SJCRH30 (cell line): ENCODE data around the gene SLC6A6. TPM values are rescaled to one million over a fixed set of nuclear protein-coding genes. Genes with fewer than 3 reads are reported as not detected.

Experiments
- DNase-seq, 2 experiments: peaks; one replicate each; pipeline ENCODE4 v3.0.0-alpha.2; 2015 to 2020
- H3K27ac ChIP-seq: fragments of 250-450 bp; sonication (Bioruptor Pico); 2 replicates; pipeline ENCODE4 v1.5.1; 2020; ENCODE audit warnings: mild to moderate bottlenecking, moderate library complexity
- H3K27me3 ChIP-seq: fragments of 250-450 bp; sonication (Bioruptor Pico); 2 replicates; pipeline ENCODE4 v1.5.1; 2020; ENCODE audit warnings: mild to moderate bottlenecking, moderate library complexity
- H3K36me3 ChIP-seq: fragments of 250-450 bp; sonication (Bioruptor Pico); 2 replicates; pipeline ENCODE4 v1.5.1; 2020; ENCODE audit warnings: mild to moderate bottlenecking, moderate library complexity
- H3K4me1 ChIP-seq: fragments of 250-450 bp; sonication (Bioruptor Pico); 2 replicates; pipeline ENCODE4 v1.5.1; 2020; ENCODE audit warnings: mild to moderate bottlenecking, moderate library complexity
- H3K4me3 ChIP-seq: fragments of 250-450 bp; sonication (Bioruptor Pico); 2 replicates; pipeline ENCODE4 v1.5.1; 2020; ENCODE audit warnings: mild to moderate bottlenecking, moderate library complexity
- H3K9me3 ChIP-seq: fragments of 250-450 bp; sonication (Bioruptor Pico); replicated peaks from 2 replicates; pipeline ENCODE4 v1.5.1; 2020; ENCODE audit warnings: mild to moderate bottlenecking, moderate library complexity
- total RNA-seq: library from RNA; depleted of rRNA; stranded (reverse); fragments of >200 nt; shearing (Covaris generic); gene quantifications from 2 replicates; pipeline ENCODE4 v1.2.3, GENCODE V29; 2014

The SLC6A6 gene
- total RNA-seq, 1 experiment from 2014 or later, result 10.9 TPM

- Histone ChIP-seq H3K4me1 (0 out of 2 replicates have a peak, but pooled peaks cover 2% of the 10 kb centered on the region), H3K27me3 (no peaks in the 10 kb centered on the region), H3K4me3 (no peak overlapping the region), H3K9me3 (no peaks in the 10 kb centered on the region), H3K27ac (no peak overlapping the region), H3K36me3 (no peaks in the 10 kb centered on the region)
- no peak for DNase-seq
Measured at GRCh38 chr3:14487086-14487485, 84.7 kb downstream of the SLC6A6 start.

DNA sequence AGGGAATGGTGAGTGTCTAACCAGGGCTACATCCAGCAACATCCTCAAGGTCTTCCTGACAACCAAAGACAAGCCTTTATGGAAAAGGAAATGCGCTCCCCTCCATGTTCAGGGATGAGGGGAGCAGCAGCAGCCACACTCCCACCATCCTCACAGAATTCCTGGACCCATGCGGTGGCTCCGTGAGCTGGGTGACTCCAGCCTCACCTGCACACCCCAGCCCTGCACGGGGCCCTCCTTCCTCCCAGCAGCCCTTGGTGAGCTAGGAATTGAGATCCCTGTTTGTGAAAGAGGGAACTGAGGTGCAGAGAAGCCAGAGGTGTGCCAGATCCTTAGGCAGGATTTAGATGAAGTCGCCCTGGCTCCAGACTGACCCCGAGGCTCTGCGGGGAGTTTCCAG is 85.4 kb downstream of the SLC6A6 start:
- H3K4me1 ChIP-seq, result 0 out of 2 replicates have a peak, but pooled peaks cover 2% of the 10 kb centered on the region

DNA sequence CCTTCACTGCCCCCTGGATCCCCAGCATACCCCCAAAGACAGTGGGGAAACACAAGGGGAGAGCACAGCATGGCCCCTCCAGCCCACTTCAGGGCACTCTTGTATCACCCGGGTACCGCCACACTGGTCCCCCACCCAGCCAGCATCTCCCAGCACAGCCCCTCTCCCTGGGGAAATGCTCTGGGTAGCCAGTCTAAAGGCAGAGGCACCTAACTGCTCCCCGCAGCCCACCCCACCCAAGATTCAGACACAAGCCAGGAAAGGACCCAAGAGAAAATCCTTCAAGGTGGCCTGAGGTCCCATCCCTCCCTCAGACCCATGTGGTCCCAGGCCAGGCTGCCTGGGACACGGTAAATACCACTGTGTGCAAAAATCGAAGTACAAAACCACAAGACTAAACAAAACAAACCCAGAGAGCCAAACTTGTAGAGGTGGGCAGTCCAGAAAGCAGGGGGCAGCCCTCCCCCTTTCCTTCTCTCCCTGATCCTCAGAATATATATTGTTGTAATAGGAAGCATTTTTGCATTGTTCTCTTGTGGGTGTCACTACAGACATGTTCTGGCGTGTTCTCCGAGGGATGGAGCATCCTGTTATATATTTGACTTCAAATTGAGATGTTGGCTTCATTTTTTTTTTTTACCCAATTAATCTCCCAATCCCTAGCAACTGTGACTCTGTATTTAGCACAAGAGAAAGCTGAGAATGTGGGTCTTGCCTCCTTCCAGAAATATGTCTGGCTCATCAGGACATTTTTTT is 86.1 kb downstream of the SLC6A6 start:
- no peak overlapping the region for H3K27ac ChIP-seq
- 0 out of 2 replicates have a peak, but pooled peaks cover 2% of the 10 kb centered on the region for H3K4me1 ChIP-seq
- no peak for DNase-seq
- H3K4me3 ChIP-seq, result no peak overlapping the region
- H3K9me3 ChIP-seq, result no peaks in the 10 kb centered on the region
- 0 out of 2 replicates have a peak, but pooled peaks cover under 1% of the 10 kb centered on the region for H3K27me3 ChIP-seq
- H3K36me3 ChIP-seq, result no peaks in the 10 kb centered on the region

More for the DNA sequence above, 85.4 kb downstream of the SLC6A6 start:
- no peak for DNase-seq
- Histone ChIP-seq H3K9me3 (no peaks in the 10 kb centered on the region), H3K27ac (no peak overlapping the region), H3K36me3 (no peaks in the 10 kb centered on the region), H3K27me3 (no peaks in the 10 kb centered on the region), H3K4me3 (no peak overlapping the region)

DNA sequence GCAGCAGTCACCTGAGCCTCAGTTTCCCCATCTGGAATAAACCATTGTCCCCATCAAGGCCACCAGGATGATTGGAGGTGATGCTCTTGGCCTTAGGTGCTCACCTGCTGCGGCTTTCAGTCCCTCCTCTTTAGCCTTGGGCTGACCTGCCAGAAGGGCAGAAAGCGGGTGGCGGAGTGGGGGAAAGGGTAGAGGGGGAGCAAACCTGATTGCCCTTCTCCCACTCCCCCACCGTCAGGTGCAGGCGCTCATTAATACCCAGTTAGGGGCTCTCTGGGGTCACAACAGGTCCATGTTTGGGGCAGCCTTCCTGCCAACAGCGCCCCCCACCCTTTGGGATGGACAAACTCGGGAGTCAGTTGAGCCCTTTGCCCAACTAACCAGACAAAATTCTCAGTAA is 87.2 kb downstream of the SLC6A6 start:
- no peak for DNase-seq
- H3K4me1 ChIP-seq, result 0 out of 2 replicates have a peak, but pooled peaks cover 2% of the 10 kb centered on the region

DNA sequence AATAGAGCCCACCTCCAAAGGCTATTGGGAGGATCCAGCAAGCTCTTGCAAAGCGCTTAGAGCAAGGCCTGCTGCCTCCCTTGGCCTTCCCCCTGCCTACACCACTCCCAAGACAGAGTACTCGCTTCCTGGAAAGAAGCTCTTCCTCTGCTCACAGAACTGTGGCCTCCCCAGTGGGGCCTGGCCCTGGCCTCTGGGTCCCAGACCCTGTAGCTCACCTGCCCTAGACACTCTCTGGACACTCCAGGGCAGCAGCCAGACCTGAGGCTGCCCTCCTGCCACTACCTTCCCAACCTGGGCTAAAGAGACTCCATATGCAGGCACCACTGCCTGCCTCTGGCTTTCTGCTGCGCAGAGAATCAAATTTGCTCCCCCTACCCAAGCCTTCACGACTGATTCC is 87.8 kb downstream of the SLC6A6 start:
- no peak overlapping the region for H3K4me3 ChIP-seq
- no peak overlapping the region for H3K27ac ChIP-seq
- H3K9me3 ChIP-seq, result no peaks in the 10 kb centered on the region
- DNase-seq, result no peak
- 0 out of 2 replicates have a peak, but pooled peaks cover 2% of the 10 kb centered on the region for H3K4me1 ChIP-seq
- 0 out of 2 replicates have a peak, but pooled peaks cover 9% of the 10 kb centered on the region for H3K27me3 ChIP-seq
- H3K36me3 ChIP-seq, result no peaks in the 10 kb centered on the region

More for the DNA sequence above, 87.2 kb downstream of the SLC6A6 start:
- no peak overlapping the region for H3K4me3 ChIP-seq
- H3K27me3 ChIP-seq, result 0 out of 2 replicates have a peak, but pooled peaks cover 9% of the 10 kb centered on the region
- no peaks in the 10 kb centered on the region for H3K36me3 ChIP-seq
- H3K27ac ChIP-seq, result no peak overlapping the region
- H3K9me3 ChIP-seq, result no peaks in the 10 kb centered on the region

GRCh38 chr3:14490831-14491230 is 88.4 kb downstream of the SLC6A6 start:
- no peaks in the 10 kb centered on the region for H3K9me3 ChIP-seq

GRCh38 chr3:14491396-14492190 is 89.2 kb downstream of the SLC6A6 start:
- no peaks in the 10 kb centered on the region for H3K9me3 ChIP-seq
- no peak for DNase-seq
- H3K27ac ChIP-seq, result no peak overlapping the region
- 0 out of 2 replicates have a peak, but pooled peaks cover 9% of the 10 kb centered on the region for H3K27me3 ChIP-seq
- no peaks in the 10 kb centered on the region for H3K36me3 ChIP-seq
- H3K4me3 ChIP-seq, result no peak overlapping the region
- H3K4me1 ChIP-seq, result 0 out of 2 replicates have a peak, but pooled peaks cover 2% of the 10 kb centered on the region

More at GRCh38 chr3:14490831-14491230, 88.4 kb downstream of the SLC6A6 start:
- DNase-seq, result no peak
- Histone ChIP-seq H3K27ac (no peak overlapping the region), H3K36me3 (no peaks in the 10 kb centered on the region), H3K4me3 (no peak overlapping the region), H3K27me3 (0 out of 2 replicates have a peak, but pooled peaks cover 9% of the 10 kb centered on the region), H3K4me1 (0 out of 2 replicates have a peak, but pooled peaks cover 2% of the 10 kb centered on the region)

DNA sequence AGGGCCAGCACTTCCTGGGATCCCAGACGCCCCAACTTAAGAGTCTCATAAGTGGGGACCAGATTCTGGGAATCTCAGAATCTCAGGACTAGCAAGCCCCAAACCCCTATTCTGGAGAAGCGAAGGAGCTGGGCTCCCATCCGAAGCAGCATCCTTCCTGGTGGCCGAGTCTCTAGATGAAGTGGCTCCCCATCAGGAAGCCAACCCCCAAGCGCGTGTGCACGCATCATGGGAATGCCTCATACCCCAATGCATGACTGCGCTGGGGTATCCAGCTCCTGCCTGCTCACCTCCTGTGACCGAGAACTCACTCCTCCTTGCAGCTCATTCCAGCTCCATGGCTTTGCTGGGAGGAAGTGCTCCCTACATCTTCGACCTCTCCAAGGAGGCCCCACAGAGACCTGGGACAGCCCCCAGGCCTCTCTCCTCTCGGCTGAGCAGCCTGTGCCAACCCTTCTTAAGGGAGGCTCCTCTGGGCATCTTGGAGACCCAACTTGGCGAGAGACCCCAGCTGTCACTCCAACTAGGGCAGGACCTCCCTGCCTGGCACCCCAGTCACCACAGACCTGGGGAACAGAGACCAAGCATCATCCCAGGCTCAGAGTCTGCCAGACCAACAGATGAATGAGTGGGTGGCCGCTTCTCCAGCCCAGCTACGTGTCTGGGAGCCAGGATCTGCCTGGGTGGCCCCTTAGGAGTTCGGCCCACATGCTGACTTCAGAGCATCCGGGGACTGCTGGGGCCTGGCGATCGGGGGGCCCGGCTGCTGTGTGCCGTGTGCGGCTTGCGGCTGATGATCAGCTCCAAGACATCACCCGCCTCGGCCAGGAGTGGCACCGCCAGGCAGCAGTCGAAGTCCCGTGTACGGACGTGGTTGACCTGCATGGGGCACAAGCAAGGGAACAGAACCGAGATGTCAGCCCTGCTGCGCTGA is 90.8 kb downstream of the SLC6A6 start:
- no peak overlapping the region for H3K4me3 ChIP-seq
- DNase-seq, result no peak
- no peaks in the 10 kb centered on the region for H3K9me3 ChIP-seq
- no peak overlapping the region for H3K27ac ChIP-seq
- H3K27me3 ChIP-seq, result 0 out of 2 replicates have a peak, but pooled peaks cover 9% of the 10 kb centered on the region
- 0 out of 2 replicates have a peak, but pooled peaks cover 2% of the 10 kb centered on the region for H3K4me1 ChIP-seq
- H3K36me3 ChIP-seq, result no peaks in the 10 kb centered on the region

DNA sequence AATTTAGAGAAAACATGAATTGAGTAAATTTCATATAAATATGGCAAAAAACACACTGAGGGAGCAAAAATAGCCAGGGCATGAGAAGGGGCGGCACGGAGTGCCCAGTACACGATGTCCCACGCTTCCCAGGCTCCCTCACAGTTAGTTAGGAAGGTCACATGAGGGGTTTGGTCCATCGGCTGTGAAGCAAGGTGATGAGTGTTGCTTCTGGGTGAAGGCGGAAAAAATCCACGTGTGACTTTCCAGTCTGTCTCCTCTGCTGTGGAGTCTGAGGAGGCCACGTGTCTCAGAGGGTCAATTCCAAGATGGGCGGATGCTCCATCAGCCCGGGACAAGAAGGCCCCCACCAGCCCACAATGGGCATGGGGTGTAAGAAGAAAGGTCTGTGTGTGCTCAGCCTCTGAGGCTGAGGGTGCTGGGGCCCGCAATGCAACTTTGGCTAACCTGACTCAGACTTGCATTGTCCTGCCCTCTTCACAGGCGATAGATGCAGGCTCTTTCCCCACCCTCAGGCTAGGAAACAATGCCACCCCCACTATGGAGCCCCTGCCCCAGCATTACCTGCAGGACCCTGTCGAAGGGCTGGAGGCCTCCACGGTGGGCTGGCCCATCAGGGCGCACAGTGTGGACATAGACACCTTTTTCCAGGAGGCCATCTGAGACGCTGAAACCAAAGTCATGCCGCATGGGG is 92.0 kb downstream of the SLC6A6 start:
- Histone ChIP-seq H3K27ac (no peak overlapping the region), H3K4me3 (no peak overlapping the region), H3K36me3 (no peaks in the 10 kb centered on the region), H3K27me3 (0 out of 2 replicates have a peak, but pooled peaks cover 13% of the 10 kb centered on the region), H3K9me3 (no peaks in the 10 kb centered on the region), H3K4me1 (no peaks in the 10 kb centered on the region)
- no peak for DNase-seq

DNA sequence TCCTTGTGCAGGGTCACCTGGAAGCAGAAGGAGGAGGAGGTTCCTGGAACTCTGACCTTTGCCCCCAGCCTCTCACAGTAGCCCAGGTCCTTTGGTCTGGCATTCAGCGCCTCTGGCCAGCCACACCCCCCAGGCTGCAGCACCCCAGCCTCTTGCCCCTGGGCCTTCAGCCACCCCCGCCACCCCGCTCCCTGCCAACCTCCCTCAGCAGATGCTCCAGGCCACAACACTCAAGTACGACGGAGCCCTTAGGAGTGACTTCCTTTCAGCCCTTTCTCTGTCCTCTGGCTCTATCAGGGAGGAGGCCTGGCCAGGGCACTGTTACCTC is 92.5 kb downstream of the SLC6A6 start:
- no peaks in the 10 kb centered on the region for H3K4me1 ChIP-seq
- no peaks in the 10 kb centered on the region for H3K9me3 ChIP-seq
- no peak for DNase-seq
- H3K27me3 ChIP-seq, result 0 out of 2 replicates have a peak, but pooled peaks cover 13% of the 10 kb centered on the region
- H3K27ac ChIP-seq, result no peak overlapping the region
- H3K4me3 ChIP-seq, result no peak overlapping the region
- no peaks in the 10 kb centered on the region for H3K36me3 ChIP-seq

DNA sequence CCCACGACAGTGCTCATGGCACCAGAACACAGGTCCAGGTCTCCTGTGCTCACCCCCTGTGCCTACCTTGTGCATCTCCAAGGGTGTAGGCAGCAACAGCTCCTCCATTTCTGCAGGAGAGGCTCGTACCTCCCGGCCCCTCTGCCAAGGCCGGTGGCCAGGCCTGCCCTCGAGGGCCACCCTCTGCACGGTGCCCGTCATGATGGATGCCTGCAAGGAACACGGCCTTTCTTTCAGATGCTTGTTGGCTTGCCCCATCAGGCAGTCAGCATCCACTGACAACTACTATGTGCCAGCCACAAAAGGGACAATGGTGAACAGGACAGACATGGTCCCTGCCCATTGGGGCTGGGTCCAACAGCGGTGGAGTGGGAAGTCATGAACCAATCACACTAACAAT is 93.9 kb downstream of the SLC6A6 start:
- no peak overlapping the region for H3K4me3 ChIP-seq
- no peaks in the 10 kb centered on the region for H3K36me3 ChIP-seq
- DNase-seq, result no peak
- H3K9me3 ChIP-seq, result no peaks in the 10 kb centered on the region
- no peaks in the 10 kb centered on the region for H3K4me1 ChIP-seq
- 0 out of 2 replicates have a peak, but pooled peaks cover 13% of the 10 kb centered on the region for H3K27me3 ChIP-seq
- no peak overlapping the region for H3K27ac ChIP-seq

DNA sequence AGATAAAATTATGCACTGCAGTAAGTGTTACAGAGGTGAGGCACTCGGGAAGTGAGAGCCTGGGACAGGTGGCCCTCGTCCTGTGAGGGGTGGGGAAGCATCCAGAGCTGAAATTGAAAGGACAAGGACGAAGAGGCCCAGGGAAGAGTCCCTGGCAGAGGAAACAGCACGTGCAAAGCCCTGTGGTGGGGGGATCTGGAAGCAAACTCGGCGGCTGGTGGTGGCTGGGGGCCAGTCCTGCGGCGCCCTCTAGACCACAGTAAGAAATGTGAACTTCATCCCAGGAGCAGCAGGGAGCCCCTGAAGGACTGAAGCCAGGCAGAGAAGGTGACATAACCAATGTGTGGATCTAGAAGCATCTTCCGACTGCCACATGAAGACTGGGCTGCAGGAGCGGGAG is 94.9 kb downstream of the SLC6A6 start:
- Histone ChIP-seq H3K27me3 (0 out of 2 replicates have a peak, but pooled peaks cover 13% of the 10 kb centered on the region), H3K36me3 (no peaks in the 10 kb centered on the region), H3K9me3 (no peaks in the 10 kb centered on the region; the same call in 1 of the 2 replicates), H3K4me1 (no peaks in the 10 kb centered on the region), H3K4me3 (no peak overlapping the region), H3K27ac (no peak overlapping the region)
- peak in 1 of 2 experiments; percentile 23 for DNase-seq

- 0 out of 2 replicates have a peak, but pooled peaks cover 5% of the 10 kb centered on the region for H3K27me3 ChIP-seq
- H3K36me3 ChIP-seq, result no peaks in the 10 kb centered on the region
- H3K9me3 ChIP-seq, result no peaks in the 10 kb centered on the region; the same call in 1 of the 2 replicates
- no peak overlapping the region for H3K27ac ChIP-seq
- no peaks in the 10 kb centered on the region for H3K4me1 ChIP-seq
- no peak overlapping the region for H3K4me3 ChIP-seq
- no peak for DNase-seq
Measured at GRCh38 chr3:14502472-14502871, 100.1 kb downstream of the SLC6A6 start.
